Measurements from ENCODE around the gene DSG3.

DSG3 gene

GRCh38 chr18:31447530-31448191 is at the start of gene DSG3:
Gene DSG3 (plus strand): TSS chr18:31447741. CDS start chr18:31447878, 137 bp downstream.
- DNase-seq: no peak

DNA sequence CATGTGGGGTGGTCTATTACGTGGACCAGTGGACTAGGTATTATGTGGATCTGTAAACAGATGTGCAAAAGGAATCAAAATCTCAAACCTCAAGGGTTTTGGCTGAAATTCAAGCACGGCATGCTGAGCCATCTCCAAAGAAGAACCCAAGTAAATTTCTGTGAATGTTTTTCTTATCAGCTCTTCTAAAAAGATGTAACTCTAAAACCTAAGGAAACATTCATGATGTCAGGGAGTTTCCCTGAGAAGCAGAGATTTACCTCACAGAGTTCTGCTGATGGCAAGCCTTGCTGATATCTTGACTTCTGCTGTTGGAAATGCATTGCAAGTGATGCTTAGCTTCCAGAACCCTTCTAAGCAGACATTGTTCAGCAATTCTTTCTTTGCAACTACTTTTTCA is 49.4 kb upstream of the DSG3 start:
- no peak for DNase-seq

GRCh38 chr18:31399306-31400032 is 48.1 kb upstream of the DSG3 start:
- no peak for DNase-seq

- no peak for DNase-seq
Measured at GRCh38 chr18:31401156-31402025, 46.1 kb upstream of the DSG3 start.

DNA sequence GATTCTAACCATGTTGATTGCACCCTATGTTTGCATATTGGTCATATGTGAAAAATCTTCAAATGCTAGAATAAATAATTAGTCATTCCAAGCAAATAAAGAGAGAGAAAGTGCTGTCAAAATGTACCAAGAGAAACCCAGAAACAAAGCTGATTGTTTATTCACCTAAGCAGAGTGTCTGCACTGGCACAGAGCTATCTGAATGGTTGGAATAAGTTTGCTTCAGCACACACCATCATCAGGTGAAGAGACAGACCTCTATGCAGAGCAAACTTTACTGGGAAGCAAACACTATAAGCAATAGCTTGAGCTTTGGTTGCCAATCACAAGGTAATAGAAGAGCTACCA is 45.5 kb upstream of the DSG3 start:
- no peak for DNase-seq

- no peak for DNase-seq
Measured at GRCh38 chr18:31403409-31403808, 44.1 kb upstream of the DSG3 start.

DNA sequence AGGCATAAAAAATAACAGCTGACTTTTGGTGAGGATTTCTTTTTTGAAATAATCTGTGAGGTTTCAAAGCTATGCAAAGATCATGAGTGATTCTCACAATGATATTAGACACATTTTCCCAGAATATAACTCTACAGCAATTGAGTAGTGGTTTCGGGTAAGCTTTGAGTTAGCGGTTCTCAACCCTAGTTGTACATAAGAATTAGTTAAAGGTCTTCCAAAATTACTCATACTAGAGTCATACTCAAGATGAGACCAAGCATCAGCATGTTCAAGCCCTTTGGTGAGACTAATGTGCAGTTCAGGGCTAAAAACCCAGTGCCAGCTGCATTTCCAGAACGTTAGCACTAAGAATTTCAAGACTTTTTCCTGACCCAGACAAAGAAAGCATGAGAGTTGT is 39.9 kb upstream of the DSG3 start:
- no peak for DNase-seq

DNA sequence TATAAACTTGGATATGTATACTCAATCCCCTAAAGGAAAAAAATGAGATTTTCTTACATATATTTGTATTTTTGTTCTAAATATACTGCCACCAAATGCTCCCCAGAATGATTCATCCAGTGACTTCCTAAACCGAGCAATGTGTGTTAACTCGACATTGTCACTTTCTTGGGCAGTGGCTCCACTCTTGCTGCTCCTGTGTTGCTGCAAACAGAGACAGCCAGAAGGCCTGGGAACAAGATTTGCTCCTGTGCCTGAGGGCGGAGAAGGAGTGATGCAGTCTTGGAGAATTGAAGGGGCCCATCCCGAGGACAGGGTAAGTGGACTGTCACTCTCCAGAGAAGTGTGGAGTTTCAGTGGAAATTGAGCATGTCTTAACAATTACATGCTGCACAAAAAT is 38.3 kb upstream of the DSG3 start:
- DNase-seq: no peak

DNA sequence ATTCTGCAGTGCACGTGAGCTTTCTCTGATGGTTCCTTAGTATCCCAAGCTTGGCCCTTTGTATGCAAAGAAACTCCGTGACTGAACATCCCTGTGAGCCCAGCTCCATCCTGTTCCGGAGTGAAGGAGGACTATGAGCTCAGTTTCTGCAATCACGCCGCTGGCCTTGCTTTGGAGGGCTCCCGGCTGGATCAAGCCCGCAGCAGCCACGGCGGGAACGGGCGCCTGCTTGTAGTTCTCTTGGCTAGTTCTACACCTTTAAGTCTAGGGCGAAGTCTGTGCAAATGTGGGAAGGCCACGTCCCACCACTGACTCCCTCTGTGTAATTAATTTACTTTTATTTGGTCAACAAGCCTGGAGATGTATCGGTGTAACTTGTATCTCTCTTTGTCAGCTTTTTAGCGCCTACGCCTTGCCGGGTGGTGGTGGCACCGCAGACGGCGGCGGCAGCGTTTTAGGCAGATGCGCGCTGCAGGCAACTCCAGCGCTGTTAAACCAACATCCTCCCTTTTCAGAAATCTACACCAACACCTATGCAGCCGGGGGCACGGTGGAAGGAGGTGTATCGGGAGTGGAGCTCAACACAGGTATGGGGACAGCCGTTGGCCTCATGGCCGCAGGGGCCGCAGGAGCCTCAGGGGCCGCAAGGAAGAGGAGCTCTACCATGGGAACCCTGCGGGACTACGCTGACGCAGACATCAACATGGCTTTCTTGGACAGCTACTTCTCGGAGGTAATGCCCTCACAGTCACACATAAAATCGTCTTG is 36.6 kb upstream of the DSG3 start:
- DNase-seq: no peak

GRCh38 chr18:31413137-31413536 is 34.4 kb upstream of the DSG3 start:
- DNase-seq: no peak

- DNase-seq: no peak
Measured at GRCh38 chr18:31417850-31418249, 29.7 kb upstream of the DSG3 start.

DNA sequence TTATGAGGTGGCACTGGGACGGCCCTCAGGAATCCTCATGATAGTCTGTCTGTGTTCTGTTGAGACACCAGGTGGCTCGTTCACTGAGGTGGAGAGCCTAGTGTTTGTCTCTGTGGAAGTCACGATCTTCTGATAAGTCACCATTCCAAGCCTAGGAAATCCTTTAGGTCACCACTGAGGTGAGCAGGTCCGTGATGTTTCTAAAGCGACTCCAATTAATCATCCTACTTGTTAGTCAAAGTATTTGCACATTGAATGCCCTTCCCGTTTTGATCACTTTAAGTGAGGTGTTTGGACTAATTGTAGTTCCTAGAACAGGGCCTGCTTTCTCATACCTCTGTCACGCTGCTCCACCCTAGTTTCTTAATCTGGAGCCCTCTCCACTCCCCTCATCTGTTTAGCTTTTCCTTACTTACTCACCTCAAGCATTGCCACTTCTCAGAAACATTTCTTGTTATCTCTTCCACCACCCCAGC is 28.0 kb upstream of the DSG3 start:
- DNase-seq: no peak

- DNase-seq: no peak
Measured at GRCh38 chr18:31420032-31420431, 27.5 kb upstream of the DSG3 start.

- no peak for DNase-seq
Measured at GRCh38 chr18:31420524-31420923, 27.0 kb upstream of the DSG3 start.

- no peak for DNase-seq
Measured at GRCh38 chr18:31424383-31424988, 23.1 kb upstream of the DSG3 start.

GRCh38 chr18:31426021-31426420 is 21.5 kb upstream of the DSG3 start:
- DNase-seq: no peak

GRCh38 chr18:31426871-31427406 is 20.6 kb upstream of the DSG3 start:
- DNase-seq: no peak

DNA sequence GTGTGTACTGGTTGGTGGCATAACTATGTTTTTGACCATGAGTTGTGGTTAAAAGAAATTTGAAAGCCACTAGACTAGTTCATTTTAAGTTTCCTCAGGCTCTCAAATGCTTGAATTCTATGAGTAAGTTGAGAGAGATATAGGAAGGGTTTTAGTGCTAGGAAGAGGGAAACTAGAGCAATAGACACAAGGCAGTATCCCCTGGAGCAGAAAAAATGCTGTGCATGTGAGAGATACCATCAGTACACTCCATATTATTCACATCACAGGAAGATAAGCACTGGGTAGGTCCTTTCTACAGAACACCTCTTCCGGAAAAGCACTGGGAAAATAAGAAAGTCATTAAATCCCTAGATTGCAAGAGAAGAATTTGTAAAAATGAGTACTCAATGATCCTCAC is 19.3 kb upstream of the DSG3 start:
- no peak for DNase-seq

- DNase-seq: no peak
Measured at GRCh38 chr18:31429623-31430022, 17.9 kb upstream of the DSG3 start.

GRCh38 chr18:31430072-31430471 is 17.5 kb upstream of the DSG3 start:
- no peak for DNase-seq

- no peak for DNase-seq
Measured at GRCh38 chr18:31430554-31430953, 17.0 kb upstream of the DSG3 start.

- DNase-seq: no peak
Measured at GRCh38 chr18:31432316-31432715, 15.2 kb upstream of the DSG3 start.

All from activated effector memory CD4-positive, alpha-beta T cell treated with anti-CD3 and anti-CD28 coated beads, Interleukin-2, amount 50 U/mL, for 16 hours (primary cell).